Lower leg skin (tissue), 4 donors: ENCODE results near the gene ZSCAN2. TPM values are rescaled to one million over a fixed set of nuclear protein-coding genes. Genes with fewer than 3 reads are reported as not detected.

ENCODE experiments used
- DNase-seq, 2 donors: peaks; one replicate each; pipeline ENCODE4 v3.0.0-alpha.2; 2019; ENCODE audit warnings: low spot score in 2 of 2
- H3K4me3 ChIP-seq: fragments of 200-600 bp; sonication (generic); 2 replicates; pipeline ENCODE4 v1.5.1; 2017; ENCODE audit warnings: mild to moderate bottlenecking, low read depth; ENCODE audit not compliant: poor library complexity, severe bottlenecking
- POLR2A ChIP-seq, 2 donors: fragments of 450-650 bp; IDR thresholded peaks; one replicate each; pipeline ENCODE4 v1.6.1; 2016 to 2017; ENCODE audit warnings: antibody characterized with exemption in 2 of 2, mild to moderate bottlenecking in 1 of 2, moderate library complexity in 1 of 2
- WGBS, 2 donors: methylation state at CpG; one replicate each; pipeline ENCODE4 v1.1.5; 2018; 5-methylcytosine and 5-hydroxymethylcytosine counted together
- intact Hi-C: fragments of 100-400 bp; cut with DNase I; formaldehyde crosslinking; loops from one replicate; pipeline ENCODE4 v1.15.0; 2023; ENCODE audit warnings: low total_unique reads
- total RNA-seq, 4 donors: library from RNA; depleted of rRNA; stranded (reverse); fragments of >200 nt; gene quantifications; one replicate each; pipeline ENCODE4 v1.1.0, GENCODE V29; 2016
- TF ChIP-seq, protein P1 (sequence below), 3 donors: fragments of 450-650 bp; IDR thresholded peaks; one replicate each; pipeline ENCODE4 v1.5.1; 2016; ENCODE audit warnings: antibody characterized with exemption in 3 of 3, mild to moderate bottlenecking in 3 of 3, moderate library complexity in 2 of 3

The ZSCAN2 gene
- total RNA-seq, 4 donors from 2014 or later, result 3.0 to 11.4 (median 6.7) TPM

DNA sequence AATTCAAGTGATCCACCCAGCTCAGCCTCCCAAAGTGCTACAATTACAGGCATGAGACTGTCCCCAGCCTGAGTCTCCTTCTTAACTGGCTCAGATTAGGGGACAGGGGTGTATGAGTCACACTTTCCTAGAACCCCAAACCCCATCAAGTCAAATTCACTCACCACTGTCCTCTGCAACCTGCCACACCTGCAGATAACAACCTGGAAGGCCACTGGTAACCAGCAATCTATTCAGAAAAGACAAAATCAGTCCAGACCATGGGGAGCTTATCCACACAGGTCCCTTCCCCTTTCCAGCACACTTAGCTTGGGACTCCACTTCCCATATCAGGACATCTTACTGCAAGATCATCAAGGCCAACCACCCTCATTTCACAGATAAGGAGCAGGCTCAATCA, 46.9 kb downstream of the ZSCAN2 start:
- intact Hi-C loops, result no loop called here
- no peak for DNase-seq
- H3K4me3 ChIP-seq, result no peak overlapping the region
- TF ChIP-seq, protein P1, sequence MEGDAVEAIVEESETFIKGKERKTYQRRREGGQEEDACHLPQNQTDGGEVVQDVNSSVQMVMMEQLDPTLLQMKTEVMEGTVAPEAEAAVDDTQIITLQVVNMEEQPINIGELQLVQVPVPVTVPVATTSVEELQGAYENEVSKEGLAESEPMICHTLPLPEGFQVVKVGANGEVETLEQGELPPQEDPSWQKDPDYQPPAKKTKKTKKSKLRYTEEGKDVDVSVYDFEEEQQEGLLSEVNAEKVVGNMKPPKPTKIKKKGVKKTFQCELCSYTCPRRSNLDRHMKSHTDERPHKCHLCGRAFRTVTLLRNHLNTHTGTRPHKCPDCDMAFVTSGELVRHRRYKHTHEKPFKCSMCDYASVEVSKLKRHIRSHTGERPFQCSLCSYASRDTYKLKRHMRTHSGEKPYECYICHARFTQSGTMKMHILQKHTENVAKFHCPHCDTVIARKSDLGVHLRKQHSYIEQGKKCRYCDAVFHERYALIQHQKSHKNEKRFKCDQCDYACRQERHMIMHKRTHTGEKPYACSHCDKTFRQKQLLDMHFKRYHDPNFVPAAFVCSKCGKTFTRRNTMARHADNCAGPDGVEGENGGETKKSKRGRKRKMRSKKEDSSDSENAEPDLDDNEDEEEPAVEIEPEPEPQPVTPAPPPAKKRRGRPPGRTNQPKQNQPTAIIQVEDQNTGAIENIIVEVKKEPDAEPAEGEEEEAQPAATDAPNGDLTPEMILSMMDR (IDR thresholded peaks at IDR 0.05), result no peak
- no peak for TF ChIP-seq POLR2A (IDR thresholded peaks at IDR 0.05)

- DNase-seq, result peak in 1 of 2 donors; percentile 50
- no peak overlapping the region for H3K4me3 ChIP-seq
- 51 to 52% methylated on average over 3 of the region's 3 CpGs for WGBS, 2 donors
- TF ChIP-seq, protein P1 (IDR thresholded peaks at IDR 0.05), result no peak
- TF ChIP-seq POLR2A (IDR thresholded peaks at IDR 0.05), result no peak
- intact Hi-C loops, result no loop called here
Measured at GRCh38 chr15:84648539-84648938, 47.7 kb downstream of the ZSCAN2 start.

GRCh38 chr15:84649706-84650105, 48.9 kb downstream of the ZSCAN2 start:
- intact Hi-C loops, result no loop called here
- no peak overlapping the region for H3K4me3 ChIP-seq
- TF ChIP-seq, protein P1 (IDR thresholded peaks at IDR 0.05), result no peak
- TF ChIP-seq POLR2A (IDR thresholded peaks at IDR 0.05), result no peak
- WGBS, 2 donors, result 88 to 89% methylated on average over 2 of the region's 2 CpGs
- no peak for DNase-seq

DNA sequence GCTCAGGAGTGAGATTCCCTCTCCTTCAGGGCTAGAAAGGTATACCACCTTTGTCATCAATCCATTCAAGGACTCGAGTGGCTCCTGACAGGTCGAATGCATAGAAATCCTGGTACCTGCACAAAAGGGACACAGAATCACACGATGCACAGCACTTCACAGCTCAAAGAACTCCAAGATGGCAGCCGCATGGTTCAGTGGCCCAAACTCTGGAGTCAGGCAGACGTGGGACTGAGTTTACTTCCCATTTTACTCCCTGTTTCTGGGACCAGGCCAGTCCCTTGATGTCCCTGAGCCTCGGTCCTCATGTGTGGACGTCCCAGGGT, 52.7 kb downstream of the ZSCAN2 start:
- H3K4me3 ChIP-seq, result peak overlapping the region; percentile 75
- intact Hi-C loops, result no loop called here
- WGBS, 2 donors, result 11 to 19% methylated on average over 7 of the region's 7 CpGs
- TF ChIP-seq, protein P1 (IDR thresholded peaks at IDR 0.05), result no peak
- no peak for TF ChIP-seq POLR2A (IDR thresholded peaks at IDR 0.05)
- DNase-seq, result no peak

DNA sequence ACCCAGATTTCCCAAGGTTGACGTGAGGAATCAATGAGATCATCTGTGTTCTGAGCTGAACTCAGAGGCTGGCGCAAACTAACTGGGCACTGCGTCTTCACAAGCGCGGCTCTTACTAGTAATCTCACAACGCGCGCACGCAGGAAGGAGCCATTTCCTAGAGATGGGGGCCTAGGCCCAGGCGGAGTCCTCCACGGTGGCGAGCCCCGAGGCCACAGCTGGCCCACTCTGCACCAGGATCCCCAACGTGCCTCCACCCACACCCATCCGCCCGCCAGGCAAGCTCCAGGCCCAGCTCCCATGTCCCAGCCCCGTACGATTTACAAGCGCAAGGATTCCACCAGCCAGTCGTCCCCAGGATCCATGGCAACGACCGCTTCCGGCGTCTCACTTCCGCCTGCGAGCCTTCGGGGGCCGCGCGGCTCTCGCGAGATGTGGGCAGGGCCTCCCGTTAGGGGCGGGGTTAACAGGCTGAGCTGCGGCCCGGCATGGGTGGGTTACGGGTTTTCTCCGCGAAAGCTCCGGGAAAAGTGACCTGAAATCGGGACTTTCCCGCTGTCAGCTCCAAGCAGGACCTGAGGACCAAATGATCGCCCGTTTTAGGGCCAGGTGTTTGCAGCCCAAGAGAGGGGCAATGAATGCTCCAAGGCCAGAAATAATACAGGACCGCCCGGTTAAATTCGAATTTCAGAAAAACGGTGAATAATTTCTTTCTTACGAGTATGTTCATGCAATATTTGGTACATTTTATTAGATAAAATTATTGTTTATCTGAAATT, 53.3 kb downstream of the ZSCAN2 start, which contains the start of gene WDR73:
Gene WDR73, minus strand, starts transcription at position 374 of the 779 bp plus-strand sequence. Its CDS starts 9 bp downstream, at position 365.
- H3K4me3 ChIP-seq, result peak within 1 kb of the TSS; percentile 75
- peak; percentile 95 to 99 for DNase-seq
- 0% methylated on average over 40 to 49 of the region's 49 CpGs for WGBS, 2 donors
- TF ChIP-seq, protein P1 (IDR thresholded peaks at IDR 0.05), result no peak
- TF ChIP-seq POLR2A (IDR thresholded peaks at IDR 0.05), result no peak
- intact Hi-C loops, result no loop called here
